ENCODE results near the gene SLC38A9.
"Not testable (repeated sequence)": the region's sequence is repeated elsewhere in the genome, so short reads cannot be mapped to it uniquely, and the experiment has no call there.

SLC38A9 gene

DNA sequence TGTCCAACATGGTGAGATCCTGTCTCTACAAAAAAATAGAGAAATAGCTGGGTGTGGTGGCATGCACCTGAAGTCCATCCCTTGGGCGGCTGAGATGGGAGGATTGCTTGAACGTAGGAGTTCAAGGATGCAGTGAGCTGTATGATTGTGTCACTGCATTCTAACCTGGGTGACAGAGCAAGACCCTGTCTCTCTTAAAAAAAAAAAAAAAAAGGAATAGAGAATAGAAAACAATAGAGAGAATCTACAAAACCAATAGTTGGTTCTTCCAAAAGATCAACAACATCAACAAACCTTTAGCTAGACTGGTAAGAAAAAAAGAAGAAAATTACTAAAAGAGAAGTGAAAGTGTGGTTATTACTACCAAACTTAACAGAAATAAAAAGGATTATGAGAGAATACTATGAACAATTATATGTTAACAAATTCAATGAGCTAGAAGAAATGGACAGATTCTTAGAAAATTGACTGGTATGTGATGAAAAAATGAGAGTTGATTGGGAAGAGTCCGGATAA, 8.1 kb upstream of the SLC38A9 start:
- TF ChIP-seq POLR2A (IDR thresholded peaks at IDR 0.05; ENCODE audit: low read depth, low read length): no peak
- DNase-seq (ENCODE audit: insufficient read length, low spot score) (no peak), FAIRE-seq (no peak)

DNA sequence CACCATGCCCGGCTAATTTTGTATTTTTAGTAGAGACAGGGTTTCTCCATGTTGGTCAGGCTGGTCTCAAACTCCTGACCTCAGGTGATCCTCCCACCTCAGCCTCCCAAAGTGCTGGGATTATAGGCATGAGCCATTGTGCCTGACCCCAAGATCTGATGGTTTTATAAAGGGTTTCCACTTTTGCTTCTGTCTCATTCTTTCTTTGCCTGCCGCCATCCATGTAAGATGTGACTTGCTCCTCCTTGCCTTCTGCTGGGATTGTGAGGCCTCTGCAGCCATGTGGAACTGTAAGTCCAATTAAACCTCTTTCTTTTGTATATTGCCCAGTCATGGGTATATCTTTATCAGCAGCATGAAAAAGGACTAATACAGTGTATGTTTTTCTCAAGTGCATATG, 6.9 kb upstream of the SLC38A9 start:
- FAIRE-seq; DNase-seq (ENCODE audit: insufficient read length, low spot score): not testable (repeated sequence)

DNA sequence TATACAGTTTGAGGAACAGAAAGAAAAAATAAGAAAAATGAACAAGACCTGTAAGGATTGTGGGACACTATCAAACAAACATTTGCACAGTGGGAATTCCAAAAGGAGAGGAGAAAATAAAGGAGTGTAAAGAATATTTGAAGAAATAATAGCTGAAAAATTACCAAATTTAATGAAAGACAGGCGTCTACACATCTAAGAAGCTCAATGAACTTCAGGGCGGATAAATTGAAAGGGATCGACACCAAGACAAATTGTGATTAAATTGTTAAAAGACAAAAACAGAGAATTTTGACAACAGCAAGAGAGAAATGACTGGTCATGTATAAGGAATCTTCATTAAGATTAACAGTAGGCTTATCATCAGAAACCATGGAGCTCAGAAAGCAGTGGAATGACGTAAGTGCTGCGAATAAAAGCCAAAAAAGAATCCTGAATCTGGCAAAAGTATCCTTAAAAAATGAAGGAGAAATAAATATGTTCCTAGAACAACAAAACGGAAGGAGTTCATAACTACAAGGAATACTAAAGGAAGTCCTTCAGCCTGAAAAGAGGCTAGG, 3.5 kb upstream of the SLC38A9 start:
- DNase-seq (ENCODE audit: insufficient read length, low spot score) (no peak), FAIRE-seq (no peak)
- TF ChIP-seq POLR2A (IDR thresholded peaks at IDR 0.05; ENCODE audit: low read depth, low read length): no peak

GRCh38 chr5:55714749-55715148, 2.6 kb upstream of the SLC38A9 start:
- FAIRE-seq (no peak), DNase-seq (ENCODE audit: insufficient read length, low spot score) (no peak)
- no peak for TF ChIP-seq POLR2A (IDR thresholded peaks at IDR 0.05; ENCODE audit: low read depth, low read length)

DNA sequence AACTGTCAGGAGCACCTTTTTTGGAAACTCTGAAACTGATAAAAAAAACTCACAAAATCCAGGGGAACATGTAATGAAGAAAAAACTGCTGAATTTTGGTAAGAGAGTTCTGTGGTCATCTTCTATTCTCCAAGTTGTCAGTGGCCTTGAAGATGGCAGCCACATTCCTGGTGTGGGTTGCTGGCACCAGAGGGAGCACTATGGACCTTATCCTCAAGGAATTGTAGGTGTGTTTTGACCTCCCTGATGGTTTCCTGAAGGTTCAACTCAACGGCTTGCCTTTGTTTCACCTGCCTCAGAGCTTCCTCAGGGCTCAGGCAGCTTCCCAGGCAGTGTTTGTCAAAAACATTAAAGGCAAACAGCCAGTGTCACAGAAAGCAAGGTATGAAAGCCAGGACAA, 2.2 kb upstream of the SLC38A9 start:
- TF ChIP-seq POLR2A (IDR thresholded peaks at IDR 0.05; ENCODE audit: low read depth, low read length): no peak
- DNase-seq (ENCODE audit: insufficient read length, low spot score) (no peak), FAIRE-seq (no peak)

DNA sequence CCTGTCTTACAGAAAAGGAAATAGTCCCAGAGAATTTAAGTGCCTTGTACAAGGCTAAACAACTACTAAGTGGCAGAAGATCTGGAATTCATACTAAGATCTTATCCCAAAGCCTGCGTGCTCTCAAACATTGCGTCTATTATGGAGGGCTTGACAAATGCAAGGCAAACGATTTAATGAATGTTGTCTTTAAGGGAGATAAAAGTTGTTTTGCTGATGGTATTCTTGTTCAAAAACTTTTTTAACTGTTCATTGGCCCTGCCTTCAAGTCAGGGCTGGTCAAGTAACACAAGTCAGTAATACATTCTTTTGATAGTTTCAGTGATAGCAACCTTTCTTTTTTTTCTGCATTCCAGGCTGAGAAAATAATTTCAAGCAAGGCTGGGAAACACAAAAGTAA, 1.7 kb upstream of the SLC38A9 start:
- no peak for DNase-seq (ENCODE audit: insufficient read length, low spot score)
- FAIRE-seq: no peak
- TF ChIP-seq POLR2A (IDR thresholded peaks at IDR 0.05; ENCODE audit: low read depth, low read length): no peak

GRCh38 chr5:55711507-55712022, 559 bp downstream of the SLC38A9 start:
- FAIRE-seq (no peak), DNase-seq (ENCODE audit: insufficient read length, low spot score) (no peak)
- no peak for TF ChIP-seq POLR2A (IDR thresholded peaks at IDR 0.05; ENCODE audit: low read depth, low read length)

DNA sequence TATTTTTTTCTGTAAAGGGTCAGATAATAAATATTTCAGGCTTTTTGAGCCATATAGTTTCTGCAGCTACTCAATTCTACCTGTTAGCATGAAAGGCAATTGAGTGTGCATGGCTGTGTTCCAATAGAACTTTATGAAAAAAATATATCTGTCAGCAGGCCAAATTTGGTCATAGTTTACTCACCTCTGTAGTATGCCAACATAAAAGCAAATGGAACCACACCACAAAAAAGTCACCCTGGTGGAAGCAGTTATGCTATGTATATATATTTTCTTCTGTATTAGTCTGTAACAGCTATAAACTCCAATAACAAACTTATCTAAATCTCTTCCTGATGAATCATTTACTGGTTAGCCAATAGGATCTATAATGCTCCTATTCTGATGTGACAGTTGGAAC, 3.4 kb downstream of the SLC38A9 start:
- FAIRE-seq (no peak), DNase-seq (ENCODE audit: insufficient read length, low spot score) (peak; percentile 28)
- no peak for TF ChIP-seq POLR2A (IDR thresholded peaks at IDR 0.05; ENCODE audit: low read depth, low read length)

- no peak for TF ChIP-seq POLR2A (IDR thresholded peaks at IDR 0.05; ENCODE audit: low read depth, low read length)
- no peak for FAIRE-seq
- DNase-seq (ENCODE audit: insufficient read length, low spot score): no peak
These were observed 5.9 kb downstream of the SLC38A9 start for GRCh38 chr5:55706230-55706629.

GRCh38 chr5:55702598-55703345, 9.4 kb downstream of the SLC38A9 start:
- FAIRE-seq (peak; percentile 33), DNase-seq (ENCODE audit: insufficient read length, low spot score) (no peak)
- TF ChIP-seq POLR2A (IDR thresholded peaks at IDR 0.05; ENCODE audit: low read depth, low read length): no peak

- no peak for TF ChIP-seq POLR2A (IDR thresholded peaks at IDR 0.05; ENCODE audit: low read depth, low read length)
- FAIRE-seq (no peak), DNase-seq (ENCODE audit: insufficient read length, low spot score) (no peak)
These were observed 10.5 kb downstream of the SLC38A9 start for GRCh38 chr5:55701462-55702103.

DNA sequence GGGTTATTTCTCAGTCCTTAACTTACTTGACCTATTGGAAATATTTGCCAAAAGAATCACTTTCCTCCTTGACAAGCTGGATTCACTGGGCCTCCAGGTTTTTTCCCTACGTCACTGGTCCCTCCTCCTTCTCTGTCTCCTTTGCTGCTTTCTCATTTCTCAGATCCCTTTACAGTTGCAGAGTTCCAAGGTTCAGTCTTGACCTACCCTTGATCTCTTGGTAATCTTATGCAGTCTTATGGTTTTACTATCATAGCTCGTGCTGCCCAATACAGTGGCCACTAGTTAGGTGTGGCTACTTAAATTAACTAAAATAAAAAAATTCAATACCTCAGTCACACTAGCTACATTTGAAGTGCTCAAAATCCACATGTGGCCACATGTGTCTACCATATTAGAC, 11.4 kb downstream of the SLC38A9 start:
- no peak for TF ChIP-seq POLR2A (IDR thresholded peaks at IDR 0.05; ENCODE audit: low read depth, low read length)
- DNase-seq (ENCODE audit: insufficient read length, low spot score): no peak
- no peak for FAIRE-seq

- FAIRE-seq: no peak
- no peak for TF ChIP-seq POLR2A (IDR thresholded peaks at IDR 0.05; ENCODE audit: low read depth, low read length)
- no peak for DNase-seq (ENCODE audit: insufficient read length, low spot score)
These were observed 13.0 kb downstream of the SLC38A9 start for GRCh38 chr5:55699041-55699688.

DNA sequence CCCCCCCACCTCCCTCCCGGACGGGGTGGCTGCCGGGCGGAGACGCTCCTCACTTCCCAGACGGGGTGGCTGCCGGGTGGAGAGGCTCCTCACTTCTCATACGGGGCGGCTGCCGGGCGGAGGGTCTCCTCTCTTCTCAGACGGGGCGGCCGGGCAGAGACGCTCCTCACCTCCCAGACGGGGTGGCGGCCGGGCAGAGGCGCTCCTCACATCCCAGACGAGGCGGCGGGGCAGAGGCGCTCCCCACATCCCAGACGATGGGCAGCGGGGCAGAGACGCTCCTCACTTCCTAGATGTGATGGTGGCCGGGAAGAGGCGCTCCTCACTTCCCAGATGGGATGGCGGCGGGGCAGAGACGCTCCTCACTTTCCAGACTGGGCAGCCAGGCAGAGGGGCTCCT, 15.4 kb downstream of the SLC38A9 start:
- not testable (repeated sequence) for FAIRE-seq; DNase-seq (ENCODE audit: insufficient read length, low spot score)
